ENCODE data around the gene PTPRE. TPM values are rescaled to one million over a fixed set of nuclear protein-coding genes. Genes with fewer than 3 reads are reported as not detected.
A peak's percentile ranks its signal among the peaks of the same experiment; 100 is the strongest.

PTPRE gene
- total and polyA plus RNA-seq, 2 donors from 2014 or later = 1.1 to 25.7 TPM

DNA sequence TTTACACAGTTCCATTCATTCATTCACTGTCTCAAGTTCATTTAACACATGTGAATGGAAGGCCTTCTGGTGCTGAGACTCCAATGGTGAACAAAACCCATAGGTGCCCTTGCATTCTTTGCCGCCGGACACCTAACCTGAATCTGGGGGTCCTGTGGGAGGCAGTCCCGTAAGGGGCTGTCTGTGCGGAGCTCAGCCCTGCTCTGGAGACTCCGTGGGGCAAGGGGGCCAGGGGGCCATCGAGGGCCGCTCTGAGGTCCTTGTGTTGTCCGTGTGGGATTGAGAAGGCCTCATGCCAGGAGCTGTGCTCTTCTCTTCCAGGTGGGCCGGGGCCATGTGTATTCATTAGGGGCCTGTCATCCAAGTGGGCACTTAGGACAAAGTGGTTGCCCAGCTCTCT, 15.3 kb downstream of the PTPRE start:
- Histone ChIP-seq H3K27ac (ENCODE audit: low read depth in 2 of 2, low read length in 2 of 2) (no peak overlapping the region), H3K9ac (ENCODE audit: low read length in 3 of 3) (no peak overlapping the region), H3K4me1 (ENCODE audit: control insufficient read depth in 2 of 3, insufficient read depth in 2 of 3, low read depth in 1 of 3, low read length in 3 of 3) (peaks cover 0 to 10% (median 0%) of the 10 kb centered on the region in 3 donors), H3K27me3 (ENCODE audit: control insufficient read depth, insufficient read depth, low read length) (no peaks in the 10 kb centered on the region), H3K9me3 (ENCODE audit: control insufficient read depth in 2 of 3, insufficient read depth in 1 of 3, low read length in 3 of 3) (no peaks in the 10 kb centered on the region), H3K4me3 (ENCODE audit: low read length in 3 of 3) (no peak overlapping the region), H3K36me3 (ENCODE audit: control insufficient read depth in 2 of 3, insufficient read depth in 3 of 3, low read length in 3 of 3) (no peaks in the 10 kb centered on the region)
- DNase-seq (no peak), FAIRE-seq (no peak)
- TF ChIP-seq, protein P1, sequence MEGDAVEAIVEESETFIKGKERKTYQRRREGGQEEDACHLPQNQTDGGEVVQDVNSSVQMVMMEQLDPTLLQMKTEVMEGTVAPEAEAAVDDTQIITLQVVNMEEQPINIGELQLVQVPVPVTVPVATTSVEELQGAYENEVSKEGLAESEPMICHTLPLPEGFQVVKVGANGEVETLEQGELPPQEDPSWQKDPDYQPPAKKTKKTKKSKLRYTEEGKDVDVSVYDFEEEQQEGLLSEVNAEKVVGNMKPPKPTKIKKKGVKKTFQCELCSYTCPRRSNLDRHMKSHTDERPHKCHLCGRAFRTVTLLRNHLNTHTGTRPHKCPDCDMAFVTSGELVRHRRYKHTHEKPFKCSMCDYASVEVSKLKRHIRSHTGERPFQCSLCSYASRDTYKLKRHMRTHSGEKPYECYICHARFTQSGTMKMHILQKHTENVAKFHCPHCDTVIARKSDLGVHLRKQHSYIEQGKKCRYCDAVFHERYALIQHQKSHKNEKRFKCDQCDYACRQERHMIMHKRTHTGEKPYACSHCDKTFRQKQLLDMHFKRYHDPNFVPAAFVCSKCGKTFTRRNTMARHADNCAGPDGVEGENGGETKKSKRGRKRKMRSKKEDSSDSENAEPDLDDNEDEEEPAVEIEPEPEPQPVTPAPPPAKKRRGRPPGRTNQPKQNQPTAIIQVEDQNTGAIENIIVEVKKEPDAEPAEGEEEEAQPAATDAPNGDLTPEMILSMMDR (IDR thresholded peaks at IDR 0.05; ENCODE audit: borderline replicate concordance, extremely low read depth, insufficient read depth) = no peak
- intact Hi-C loops (cut with DNase I) = no loop called here

DNA sequence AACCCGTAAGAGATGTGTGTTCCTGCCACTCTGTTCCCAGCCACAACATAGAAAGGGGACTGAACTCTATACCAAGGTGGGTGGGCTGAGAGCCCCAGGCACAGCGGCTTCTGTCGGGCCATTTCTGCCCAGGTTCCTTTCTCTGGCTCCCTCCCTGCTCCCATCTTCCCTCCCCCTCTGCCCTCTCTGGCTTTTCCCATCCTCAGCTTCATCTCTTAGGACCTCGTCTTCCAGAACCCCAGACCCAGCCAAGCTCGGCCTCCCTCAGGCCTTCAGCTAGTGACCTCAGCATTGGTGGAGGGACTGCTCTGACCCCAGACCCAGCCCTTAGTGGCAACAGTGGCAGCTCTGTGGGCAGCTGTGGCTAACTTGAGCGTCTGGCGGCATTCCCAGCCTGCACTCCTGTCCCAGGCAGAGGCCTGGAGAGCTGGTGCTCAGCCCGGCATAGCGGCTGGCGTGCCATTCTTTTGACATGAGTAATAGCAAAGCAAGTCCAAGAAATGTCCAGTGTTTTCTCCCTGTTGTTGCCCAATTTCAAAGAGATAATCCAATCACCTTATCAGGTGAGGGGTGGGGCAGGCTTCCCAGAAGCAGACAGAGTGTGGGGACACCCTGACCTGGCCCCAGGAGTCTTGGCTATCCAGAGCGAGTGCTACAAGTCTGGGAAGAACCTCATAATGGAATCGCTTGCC, 15.9 kb downstream of the PTPRE start:
- intact Hi-C loops (cut with DNase I) = no loop called here
- DNase-seq = peak in 1 of 5 donors; percentile 91
- no peaks in the 10 kb centered on the region for H3K9me3 ChIP-seq (ENCODE audit: control insufficient read depth in 2 of 3, insufficient read depth in 1 of 3, low read length in 3 of 3)
- H3K36me3 ChIP-seq (ENCODE audit: control insufficient read depth in 2 of 3, insufficient read depth in 3 of 3, low read length in 3 of 3) = no peaks in the 10 kb centered on the region
- H3K27me3 ChIP-seq (ENCODE audit: control insufficient read depth, insufficient read depth, low read length) = no peaks in the 10 kb centered on the region
- H3K4me3 ChIP-seq (ENCODE audit: low read length in 3 of 3) = no peak overlapping the region
- H3K27ac ChIP-seq (ENCODE audit: low read depth in 2 of 2, low read length in 2 of 2) = no peak overlapping the region
- TF ChIP-seq, protein P1 (IDR thresholded peaks at IDR 0.05; ENCODE audit: borderline replicate concordance, extremely low read depth, insufficient read depth) = no peak
- peaks cover 0 to 10% (median 0%) of the 10 kb centered on the region in 3 donors for H3K4me1 ChIP-seq (ENCODE audit: control insufficient read depth in 2 of 3, insufficient read depth in 2 of 3, low read depth in 1 of 3, low read length in 3 of 3)
- no peak for FAIRE-seq
- H3K9ac ChIP-seq (ENCODE audit: low read length in 3 of 3) = no peak overlapping the region

DNA sequence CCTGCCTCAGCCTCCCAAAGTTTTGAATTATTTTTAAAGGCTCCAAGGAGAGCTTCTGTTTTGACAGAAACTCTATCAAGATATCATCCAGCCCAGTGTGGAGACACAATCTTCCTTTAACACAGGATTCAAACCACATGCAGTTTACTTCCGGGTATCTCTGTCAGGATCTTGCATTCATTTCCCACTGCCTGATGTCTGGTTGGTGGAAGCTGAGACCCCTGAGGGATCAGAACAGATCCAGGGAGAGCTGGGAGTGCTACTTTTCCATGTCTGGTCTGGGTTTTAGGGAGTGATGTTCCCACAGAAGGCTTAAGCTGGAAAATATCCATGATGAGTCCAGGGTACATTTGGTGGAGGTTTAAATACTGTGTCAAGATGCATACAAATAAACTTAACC, 16.7 kb downstream of the PTPRE start:
- H3K27ac ChIP-seq (ENCODE audit: low read depth in 2 of 2, low read length in 2 of 2) = no peak overlapping the region
- intact Hi-C loops (cut with DNase I) = no loop called here
- no peak for FAIRE-seq

More for the DNA sequence above, 16.7 kb downstream of the PTPRE start:
- Histone ChIP-seq H3K27me3 (ENCODE audit: control insufficient read depth, insufficient read depth, low read length) (no peaks in the 10 kb centered on the region), H3K36me3 (ENCODE audit: control insufficient read depth in 2 of 3, insufficient read depth in 3 of 3, low read length in 3 of 3) (no peaks in the 10 kb centered on the region), H3K4me3 (ENCODE audit: low read length in 3 of 3) (no peak overlapping the region), H3K9me3 (ENCODE audit: control insufficient read depth in 2 of 3, insufficient read depth in 1 of 3, low read length in 3 of 3) (no peaks in the 10 kb centered on the region), H3K4me1 (ENCODE audit: control insufficient read depth in 2 of 3, insufficient read depth in 2 of 3, low read depth in 1 of 3, low read length in 3 of 3) (peaks cover 0 to 11% (median 0%) of the 10 kb centered on the region in 3 donors), H3K9ac (ENCODE audit: low read length in 3 of 3) (no peak overlapping the region)
- DNase-seq = no peak
- TF ChIP-seq, protein P1 (IDR thresholded peaks at IDR 0.05; ENCODE audit: borderline replicate concordance, extremely low read depth, insufficient read depth) = no peak
